Endothelial cell of umbilical vein (primary cell): ENCODE data around the gene MBD1. TPM values are rescaled to one million over a fixed set of nuclear protein-coding genes. Genes with fewer than 3 reads are reported as not detected.

Experiments
- BruUV-seq: library from RNA; stranded (reverse); fragments of 400-500 nt; replicated peaks from 2 replicates; lab custom pipeline; 2021; lab: Mats Ljungman, UMichigan
- CTCF ChIA-PET: fragments of 300-600, 350-600 bp; sonication (Branson Sonifier 250); formaldehyde crosslinking; loops from one replicate; lab custom pipeline; 2021; ENCODE audit warnings: antibody characterized with exemption, inconsistent platforms; lab: Charles Lee
- POLR2A ChIA-PET: fragments of 300-600, 350-600 bp; sonication (Branson Sonifier 250); formaldehyde crosslinking; loops from one replicate; lab custom pipeline; 2021; ENCODE audit warnings: antibody characterized with exemption, inconsistent platforms; lab: Charles Lee
- DNase-seq: peaks from one replicate; pipeline ENCODE4 v3.0.0-alpha.2; 2011; ENCODE audit warnings: low read depth, low spot score
- FAIRE-seq: peaks from 2 replicates; lab custom pipeline; 2011; peaks lifted over from hg19 to GRCh38; lab: Jason Lieb, UNC
- H2AFZ ChIP-seq: 2 replicates; pipeline ENCODE4 v1.6.0; 2012; ENCODE audit warnings: low read depth, low read length, control low read depth, inconsistent platforms
- H3K27ac ChIP-seq: 2 replicates; pipeline ENCODE4 v1.5.1; 2011; ENCODE audit warnings: low read depth, mild to moderate bottlenecking, control low read depth, low read length, moderate library complexity; ENCODE audit not compliant: insufficient read depth
- H3K27me3 ChIP-seq, 2 experiments: 2 replicates each; pipeline versions ENCODE4 v1.6.0 to v1.6.1; 2011; ENCODE audit warnings: low read length in 2 of 2, mixed read lengths in 1 of 2; ENCODE audit not compliant: control insufficient read depth in 2 of 2, insufficient read depth in 2 of 2
- H3K36me3 ChIP-seq, 2 experiments: 2 replicates in 1 of 2; 3 replicates in 1 of 2; pipeline ENCODE4 v1.5.1; 2011; ENCODE audit warnings: low read length in 2 of 2, mild to moderate bottlenecking in 1 of 2, moderate library complexity in 1 of 2; ENCODE audit not compliant: control insufficient read depth in 2 of 2, insufficient read depth in 2 of 2; ENCODE audit errors: extremely low read depth in 1 of 2
- H3K4me1 ChIP-seq: 3 replicates; pipeline ENCODE4 v1.5.1; 2011; ENCODE audit warnings: mild to moderate bottlenecking, low read length; ENCODE audit not compliant: control insufficient read depth, insufficient read depth; ENCODE audit errors: extremely low read depth
- H3K4me2 ChIP-seq: 2 replicates; pipeline ENCODE4 v1.6.1; 2011; ENCODE audit warnings: low read length, control low read depth, mixed read lengths; ENCODE audit not compliant: insufficient read depth
- H3K4me3 ChIP-seq, 3 experiments: fragments of 200-600 bp in 1 of 3; sonication (generic), shearing (Covaris generic) in 1 of 3; replicated peaks in 1 of 3; 2 replicates each; pipeline ENCODE4 v1.5.1; 2011 to 2016; ENCODE audit warnings: control low read depth in 3 of 3, low read length in 3 of 3, mild to moderate bottlenecking in 2 of 3, inconsistent platforms in 1 of 3, low read depth in 1 of 3, moderate library complexity in 1 of 3; ENCODE audit not compliant: insufficient read depth in 1 of 3
- H3K79me2 ChIP-seq: 2 replicates; pipeline ENCODE4 v1.6.0; 2012; ENCODE audit warnings: low read length, inconsistent platforms; ENCODE audit not compliant: control insufficient read depth, insufficient read depth
- H3K9ac ChIP-seq: replicated peaks from 2 replicates; pipeline ENCODE3; 2011; ENCODE audit warnings: low read length, control low read depth; ENCODE audit not compliant: insufficient read depth; ENCODE audit errors: extremely low read depth
- H3K9me1 ChIP-seq: replicated peaks from 3 replicates; pipeline ENCODE4 v1.6.0; 2011; ENCODE audit warnings: mild to moderate bottlenecking, low read length; ENCODE audit not compliant: control insufficient read depth, insufficient read depth; ENCODE audit errors: extremely low read depth
- H3K9me3 ChIP-seq: replicated peaks from 2 replicates; pipeline ENCODE4 v1.5.1; 2012; ENCODE audit warnings: low read length, inconsistent platforms; ENCODE audit not compliant: control insufficient read depth, insufficient read depth
- H4K20me1 ChIP-seq: replicated peaks from 2 replicates; pipeline ENCODE3; 2011; ENCODE audit warnings: mild to moderate bottlenecking, low read length; ENCODE audit not compliant: control insufficient read depth, insufficient read depth; ENCODE audit errors: extremely low read depth
- CTCF ChIP-seq, 2 donors: IDR thresholded peaks; 1 replicate in 1 of 2; 2 replicates in 1 of 2; pipeline ENCODE4 v1.5.1; 2011; ENCODE audit warnings: low read length in 2 of 2, mild to moderate bottlenecking in 2 of 2, moderate library complexity in 2 of 2, control low read depth in 1 of 2, inconsistent platforms in 1 of 2, low read depth in 1 of 2; ENCODE audit not compliant: insufficient read depth in 1 of 2; ENCODE audit errors: extremely low read depth in 1 of 2
- EZH2 ChIP-seq: IDR thresholded peaks from 2 replicates; pipeline ENCODE4 v1.6.1; 2012; ENCODE audit warnings: borderline replicate concordance, low read depth, mild to moderate bottlenecking, moderate library complexity, low read length, inconsistent platforms; ENCODE audit not compliant: severe bottlenecking
- FOS ChIP-seq: IDR thresholded peaks from 2 replicates; pipeline ENCODE4 v1.6.1; 2011; ENCODE audit warnings: mild to moderate bottlenecking, low read length, moderate library complexity, borderline replicate concordance; ENCODE audit not compliant: insufficient read depth
- GATA2 ChIP-seq: IDR thresholded peaks from 2 replicates; pipeline ENCODE4 v1.7.0; 2011; ENCODE audit warnings: low read depth, mild to moderate bottlenecking, moderate library complexity, mixed read lengths, low read length; ENCODE audit not compliant: insufficient read length, insufficient read depth
- JUN ChIP-seq: IDR thresholded peaks from 2 replicates; pipeline ENCODE4 v1.6.1; 2011; ENCODE audit warnings: borderline replicate concordance, low read depth; ENCODE audit not compliant: insufficient read length, insufficient read depth
- MYC ChIP-seq: IDR thresholded peaks from one replicate; pipeline ENCODE4 v1.6.1; 2011; ENCODE audit warnings: mild to moderate bottlenecking, low read depth, low read length
- POLR2A ChIP-seq: IDR thresholded peaks from 2 replicates; pipeline ENCODE4 v1.6.1; 2012; ENCODE audit warnings: low read depth, mild to moderate bottlenecking, control low read depth, low read length
- POLR2AphosphoS5 ChIP-seq: IDR thresholded peaks from 2 replicates; pipeline ENCODE4 v1.6.1; 2012; ENCODE audit warnings: low read depth, mild to moderate bottlenecking, control low read depth, low read length, moderate library complexity; ENCODE audit not compliant: insufficient read depth
- dilution Hi-C: fragments of 300-500 bp; cut with MboI; formaldehyde crosslinking; loops from one replicate; pipeline ENCODE4 v1.15.0; 2019; ENCODE audit warnings: low sequenced_read_pairs; ENCODE audit not compliant: extremely low pct_ligation_motif_present
- intact Hi-C: fragments of 100-400 bp; cut with micrococcal nuclease; formaldehyde crosslinking; loops from one replicate; pipeline ENCODE4 v1.10.0; 2022
- polyA plus RNA-seq, 4 experiments: library from polyadenylated mRNA; depleted of rRNA in 3 of 4; stranded (reverse) in 3 of 4; unstranded in 1 of 4; fragments of >200 nt; gene quantifications; 2 replicates each; pipeline versions ENCODE4 v1.2.1 to v1.2.3, GENCODE V29; 2011 to 2012; ENCODE audit warnings: missing spikeins in 1 of 4
- total RNA-seq: library from RNA; stranded (reverse); gene quantifications from 2 replicates; pipeline ENCODE4 v1.2.3, GENCODE V29; 2021
- TF ChIP-seq, protein P1 (sequence below): IDR thresholded peaks from 2 replicates; pipeline ENCODE4 v1.6.1; 2011; ENCODE audit not compliant: insufficient read depth, insufficient read length

Gene MBD1
- total and polyA plus RNA-seq, 2 donors (not counting 3 experiments of a cell fraction or from before 2014, with no cell fraction given), result 57.2 to 77.5 TPM

- ChIA-PET POLR2A (no interaction called here), CTCF (interaction anchor here (1.3 kb wide), 2 partner anchors 9 to 122 kb away, joined by 3 to 4 read pairs; no protein-coding TSS in a partner anchor)
- no peak overlapping the region for H3K27ac ChIP-seq
- dilution Hi-C loops (no loop called here), intact Hi-C loops (no loop called here)
- H3K4me2 ChIP-seq, result no peak overlapping the region
- TF ChIP-seq POLR2AphosphoS5 (no peak), FOS (no peak), POLR2A (no peak), EZH2 (no peak), GATA2 (no peak), JUN (no peak), CTCF (IDR thresholded peaks at IDR 0.05; ENCODE audit: extremely low read depth in 1 of 2, insufficient read depth in 1 of 2, low read depth in 1 of 2, low read length in 2 of 2) (no peak), MYC (no peak)
- TF ChIP-seq, protein P1, sequence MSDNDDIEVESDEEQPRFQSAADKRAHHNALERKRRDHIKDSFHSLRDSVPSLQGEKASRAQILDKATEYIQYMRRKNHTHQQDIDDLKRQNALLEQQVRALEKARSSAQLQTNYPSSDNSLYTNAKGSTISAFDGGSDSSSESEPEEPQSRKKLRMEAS, result no peak
- DNase-seq (no peak), FAIRE-seq (no peak)
- peaks cover 6 to 17% of the 10 kb centered on the region in 2 experiments for H3K27me3 ChIP-seq
- no peaks in the 10 kb centered on the region for H4K20me1 ChIP-seq
- no peak overlapping the region for H3K9ac ChIP-seq
- BruUV-seq, result no TSS peak
- H3K4me1 ChIP-seq, result peaks cover 8% of the 10 kb centered on the region
- no peaks in the 10 kb centered on the region for H3K79me2 ChIP-seq
- no peaks in the 10 kb centered on the region for H3K36me3 ChIP-seq
- H2AFZ ChIP-seq, result no peak overlapping the region
- no peaks in the 10 kb centered on the region for H3K9me1 ChIP-seq
- no peaks in the 10 kb centered on the region for H3K9me3 ChIP-seq
- peak overlapping the region in 1 of 3 experiments; percentile 36 for H3K4me3 ChIP-seq
Measured at GRCh38 chr18:50306944-50307343, 25.6 kb upstream of the MBD1 start.
